IMR-90 (cell line): ENCODE measurements around the gene DNMT3B.

Source experiments
- CTCF ChIP-seq: conservative IDR thresholded peaks from 2 replicates; pipeline ENCODE4 v1.5.1; 2012; ENCODE audit warnings: mild to moderate bottlenecking, low read depth, low read length, improper control_type of control experiment
- POLR2A ChIP-seq: IDR thresholded peaks from 2 replicates; pipeline ENCODE4 v1.6.1; 2012; ENCODE audit warnings: mild to moderate bottlenecking, low read depth, low read length

- TF ChIP-seq CTCF (no peak), POLR2A (no peak)
These were observed 60.0 kb downstream of the DNMT3B start for GRCh38 chr20:32822225-32822624.
